Epithelial cell of prostate (primary cell): Measurements from ENCODE around the gene RIPOR3.
"Not testable (repeated sequence)": the region's sequence is repeated elsewhere in the genome, so short reads cannot be mapped to it uniquely, and the experiment has no call there.

Experiments
- DNase-seq: peaks from one replicate; pipeline ENCODE4 v3.0.0-alpha.2; 2011; ENCODE audit warnings: low read depth, low spot score
- H3K27ac ChIP-seq: fragments of 450-650 bp; 2 replicates; pipeline ENCODE4 v1.5.1; 2017; ENCODE audit warnings: mild to moderate bottlenecking

Gene RIPOR3

GRCh38 chr20:50682947-50683530, 8.3 kb downstream of the RIPOR3 start:
- H3K27ac ChIP-seq: no peak overlapping the region
- no peak for DNase-seq

DNA sequence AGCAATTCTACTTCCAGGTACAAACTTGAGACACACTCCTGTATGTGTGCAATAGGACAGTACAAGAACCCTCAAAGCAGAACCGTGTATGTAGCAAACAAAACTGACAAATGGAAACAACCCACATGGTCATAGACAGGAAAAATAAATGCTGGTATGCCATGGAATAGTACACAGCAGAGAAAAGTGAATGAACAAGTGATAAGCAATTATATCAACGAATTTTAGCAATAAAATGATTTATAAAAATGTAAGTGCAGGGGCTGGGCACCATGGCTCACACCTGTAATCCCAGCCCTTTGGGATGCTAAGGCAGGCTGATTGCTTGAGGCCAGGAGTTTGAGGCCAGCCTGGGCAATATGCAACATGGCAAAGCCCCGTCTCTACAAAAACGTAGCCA, 9.3 kb downstream of the RIPOR3 start:
- no peak overlapping the region for H3K27ac ChIP-seq
- DNase-seq: no peak

GRCh38 chr20:50681359-50682064, 9.8 kb downstream of the RIPOR3 start:
- no peak overlapping the region for H3K27ac ChIP-seq
- DNase-seq: no peak

GRCh38 chr20:50680105-50680960, 11.0 kb downstream of the RIPOR3 start:
- H3K27ac ChIP-seq: no peak overlapping the region
- DNase-seq: no peak

DNA sequence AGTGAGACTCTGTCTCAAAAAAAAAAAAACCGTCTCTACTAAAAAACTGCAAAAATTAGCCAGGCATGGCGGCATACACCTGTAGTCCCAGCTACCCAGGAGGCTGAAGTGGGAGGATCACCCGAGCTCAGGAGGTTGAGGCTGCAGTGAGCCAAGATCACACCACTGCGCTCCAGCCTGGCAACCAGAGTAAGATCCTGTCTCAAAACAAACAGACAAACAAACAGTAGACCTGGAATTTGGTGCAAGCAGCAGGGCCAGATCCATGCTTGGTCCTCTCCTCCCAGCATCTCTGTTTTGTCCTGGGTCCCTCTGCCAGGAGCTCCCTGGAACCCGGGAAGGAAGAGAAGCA, 11.6 kb downstream of the RIPOR3 start:
- no peak overlapping the region for H3K27ac ChIP-seq
- no peak for DNase-seq

- H3K27ac ChIP-seq: no peak overlapping the region
- DNase-seq: no peak
Observed at GRCh38 chr20:50678169-50678898, 13.0 kb downstream of the RIPOR3 start.

GRCh38 chr20:50676858-50677257, 14.5 kb downstream of the RIPOR3 start:
- H3K27ac ChIP-seq: no peak overlapping the region
- DNase-seq: no peak

DNA sequence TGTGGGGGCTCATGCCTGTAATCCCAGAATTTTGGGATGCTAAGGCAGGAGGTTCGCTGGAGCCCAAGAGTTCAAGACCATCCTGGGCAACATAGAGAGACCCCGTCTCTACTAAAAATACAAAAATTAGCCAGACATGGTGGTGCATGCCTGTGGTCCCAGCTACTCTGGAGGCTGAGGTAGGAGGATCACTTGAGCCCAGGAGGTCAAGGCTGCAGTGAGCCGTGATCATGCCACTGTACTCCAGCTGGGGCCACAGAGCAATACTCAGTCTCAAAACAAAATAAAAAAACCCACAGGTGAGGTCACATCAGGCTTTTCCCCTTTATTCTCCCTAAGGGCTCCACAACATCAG, 15.0 kb downstream of the RIPOR3 start:
- not testable (repeated sequence) for DNase-seq, H3K27ac ChIP-seq

DNA sequence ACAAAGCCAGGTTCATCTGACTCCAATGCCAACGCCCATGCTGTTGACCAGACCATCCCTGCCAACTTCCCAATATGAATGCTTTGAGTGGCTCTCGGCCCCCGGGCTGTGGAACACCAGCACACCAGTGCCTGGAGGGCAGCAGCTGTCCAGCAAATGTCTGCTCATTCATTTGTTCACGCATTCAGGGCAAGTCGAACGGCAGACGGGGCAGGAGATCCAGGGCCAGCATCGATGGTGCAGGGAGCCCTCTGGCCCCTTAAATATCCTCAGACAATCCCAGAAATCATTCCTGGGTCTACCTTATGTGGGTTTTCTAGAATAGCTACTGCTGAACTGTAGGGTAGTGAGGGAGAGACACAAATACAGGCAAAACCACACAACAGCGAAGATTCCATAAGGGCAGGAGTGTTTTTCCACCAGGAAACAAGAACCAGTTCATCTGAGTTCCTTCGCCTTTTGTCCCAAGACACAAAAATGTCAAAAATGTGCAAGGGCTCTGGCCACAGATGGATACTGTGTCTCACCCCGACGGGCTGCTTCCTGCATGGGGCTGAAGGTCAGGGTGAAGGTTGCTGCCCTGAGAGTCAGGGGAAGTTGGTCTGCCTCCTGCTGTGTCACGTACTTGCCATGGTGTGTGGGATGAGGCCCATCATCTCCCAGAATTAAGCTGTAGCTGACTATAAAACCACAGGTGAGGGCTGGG, 15.5 kb downstream of the RIPOR3 start:
- no peak overlapping the region for H3K27ac ChIP-seq
- no peak for DNase-seq

DNA sequence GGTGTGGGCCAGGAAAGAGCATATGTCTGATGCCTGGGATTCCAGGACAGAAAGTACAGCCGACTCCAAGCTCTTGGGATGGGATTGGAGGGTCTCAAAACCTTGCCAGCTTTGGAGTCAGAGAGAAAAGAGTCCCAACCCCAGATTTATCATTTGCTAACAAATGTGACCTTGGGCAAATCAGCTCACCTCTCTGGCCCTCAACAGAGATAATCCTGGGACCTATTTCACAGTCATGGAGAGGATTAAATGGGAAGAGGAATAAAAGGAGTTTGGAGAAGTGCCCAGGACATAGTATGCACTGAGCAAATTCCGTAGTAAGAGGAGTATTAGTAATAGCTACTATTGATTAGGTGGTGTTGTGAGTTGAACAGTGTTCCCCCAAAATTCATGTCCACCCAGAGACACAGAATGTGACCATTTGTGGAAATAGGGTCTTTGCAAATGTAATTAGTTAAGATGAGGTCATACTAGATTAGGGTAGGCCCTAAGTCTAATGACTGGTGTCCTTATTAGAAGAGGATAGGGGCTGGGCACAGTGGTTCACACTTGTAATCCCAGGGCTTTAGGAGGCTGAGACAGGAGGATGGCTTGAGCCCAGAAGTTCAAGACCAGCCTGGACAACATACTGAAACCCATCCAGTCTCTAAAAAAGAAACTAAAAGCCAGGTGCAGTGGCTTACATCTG, 17.1 kb downstream of the RIPOR3 start:
- DNase-seq: no peak
- H3K27ac ChIP-seq: no peak overlapping the region

DNA sequence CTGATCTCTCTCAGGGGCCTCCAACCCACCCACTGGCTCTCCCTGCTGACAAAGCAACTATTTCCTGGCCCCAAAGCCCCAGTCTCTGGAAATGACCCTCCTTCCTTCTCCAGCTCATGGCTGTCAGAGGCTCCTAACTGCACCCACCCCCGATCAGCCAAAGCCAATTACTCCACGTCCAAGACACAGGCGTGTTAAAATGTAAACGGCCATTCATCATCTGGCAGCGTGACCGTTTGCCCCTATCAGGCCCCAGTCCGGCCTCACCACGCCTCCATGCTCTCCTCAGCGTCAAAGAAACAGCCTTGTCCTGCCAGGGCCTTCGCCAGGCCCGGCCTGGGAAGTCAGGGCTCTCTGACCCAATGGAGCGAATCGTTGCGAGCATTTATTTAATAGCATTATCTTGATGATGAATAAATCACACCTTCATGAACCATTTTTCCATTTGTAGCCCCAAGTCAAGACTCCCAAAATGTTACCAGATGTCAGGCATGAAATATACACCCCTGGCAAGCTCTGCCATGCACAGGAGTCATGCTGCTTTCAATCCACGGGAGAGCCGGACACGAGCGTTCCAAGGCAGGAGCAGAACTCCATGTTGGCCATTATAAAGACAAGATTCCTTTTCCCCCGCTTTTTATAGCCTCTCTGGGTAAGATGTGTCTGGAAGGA, 17.7 kb downstream of the RIPOR3 start:
- DNase-seq: no peak
- H3K27ac ChIP-seq: no peak overlapping the region

DNA sequence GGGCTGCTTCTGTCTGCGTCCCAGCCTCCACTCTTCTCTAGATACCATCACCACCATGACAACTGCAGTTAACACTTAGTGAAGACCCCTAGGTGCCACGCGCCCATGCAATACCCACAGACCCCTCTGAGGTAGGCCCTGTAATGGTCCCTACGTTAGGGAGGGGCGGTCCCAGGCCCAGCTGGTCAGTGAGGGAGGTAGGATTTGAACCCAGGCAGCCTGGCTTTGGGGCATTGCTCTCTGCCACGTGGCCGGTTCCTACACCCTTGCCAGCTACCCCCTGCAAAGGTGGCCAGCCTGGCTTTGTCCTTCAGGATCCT, 18.2 kb downstream of the RIPOR3 start:
- H3K27ac ChIP-seq: no peak overlapping the region
- DNase-seq: no peak

- DNase-seq: no peak
- no peak overlapping the region for H3K27ac ChIP-seq
Observed at GRCh38 chr20:50672400-50673145, 18.8 kb downstream of the RIPOR3 start.

GRCh38 chr20:50671626-50672025, 19.7 kb downstream of the RIPOR3 start:
- H3K27ac ChIP-seq: no peak overlapping the region
- DNase-seq: no peak

- H3K27ac ChIP-seq: peak overlapping the region; percentile 44
- DNase-seq: not testable (repeated sequence)
Observed at GRCh38 chr20:50671010-50671409, 20.3 kb downstream of the RIPOR3 start.

DNA sequence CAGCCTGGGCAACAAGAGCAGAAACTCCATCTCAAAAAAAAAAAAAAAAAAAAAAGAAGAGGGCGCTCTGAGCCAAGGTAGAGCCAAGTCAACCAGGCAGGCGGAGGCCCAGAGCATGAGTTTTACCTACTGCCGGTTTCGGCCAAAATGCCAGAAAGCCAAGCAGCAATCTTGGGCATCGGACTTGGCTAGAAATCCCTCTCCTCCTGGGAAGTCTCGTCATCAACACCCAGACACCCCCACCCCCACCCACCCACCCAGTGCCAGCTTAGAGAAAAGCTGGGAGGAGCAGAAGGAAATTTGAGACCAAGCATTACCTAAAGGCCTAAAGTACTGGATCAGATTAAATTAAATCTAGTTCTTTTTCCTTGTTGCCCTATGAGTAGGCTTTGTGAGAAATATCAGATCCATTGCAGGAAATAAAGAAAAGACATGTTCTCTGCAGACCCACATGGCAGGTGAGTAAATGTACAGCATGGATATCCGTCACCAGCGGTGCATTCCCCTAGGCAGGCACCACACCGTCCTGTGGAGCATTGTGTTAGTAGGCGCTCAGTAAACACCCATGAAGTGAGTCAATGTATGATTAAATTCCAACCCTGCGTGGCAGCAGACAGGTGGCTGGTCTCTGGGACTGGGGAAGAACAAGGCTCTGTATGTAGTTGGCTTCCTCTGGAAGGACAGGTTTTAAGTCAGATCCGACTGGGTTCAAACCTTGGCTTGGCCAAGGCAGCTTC, 21.0 kb downstream of the RIPOR3 start:
- peak overlapping the region; percentile 44 for H3K27ac ChIP-seq
- DNase-seq: peak; percentile 91

DNA sequence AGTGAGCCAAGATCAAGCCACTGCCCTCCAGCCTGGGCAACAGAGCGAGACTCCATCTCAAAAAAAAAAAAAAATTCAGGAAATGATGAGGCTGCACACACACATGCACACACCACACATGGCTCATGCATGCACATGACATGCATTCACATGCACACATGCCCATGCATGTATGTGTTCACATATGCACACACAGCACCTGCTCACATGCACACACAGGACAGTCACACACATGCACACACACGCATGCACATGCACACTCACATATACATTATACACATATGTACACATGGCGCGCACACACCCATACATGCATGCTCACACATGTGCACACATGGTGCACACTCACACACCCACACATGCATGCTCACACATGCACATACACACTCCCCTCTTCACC, 22.5 kb downstream of the RIPOR3 start:
- H3K27ac ChIP-seq: no peak overlapping the region
- no peak for DNase-seq

DNA sequence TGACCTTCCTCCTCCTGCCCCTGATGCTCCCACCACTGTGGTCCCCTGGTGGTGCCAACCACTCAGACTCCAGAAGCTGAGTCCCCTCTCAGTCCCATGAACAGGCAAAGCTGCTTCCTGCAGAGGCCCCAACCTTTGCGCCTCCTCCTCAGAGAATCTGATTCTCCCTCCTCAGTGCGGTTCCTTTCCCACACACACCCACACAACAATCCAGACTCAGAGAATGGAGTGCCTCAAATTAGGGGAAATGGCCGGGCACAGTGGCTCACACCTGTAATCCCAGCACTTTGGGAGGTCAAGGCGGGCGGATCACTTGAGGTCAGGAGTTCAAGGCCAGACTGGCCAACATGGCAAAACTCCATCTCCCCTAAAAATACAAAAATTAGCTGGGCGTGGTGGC, 23.0 kb downstream of the RIPOR3 start:
- no peak for DNase-seq
- H3K27ac ChIP-seq: no peak overlapping the region
